Measurements from ENCODE around the gene CUX1. TPM values are rescaled to one million over a fixed set of nuclear protein-coding genes. Genes with fewer than 3 reads are reported as not detected.

Gene CUX1
- total RNA-seq, 1 experiment from 2014 or later: 54.8 TPM

GRCh38 chr7:102154425-102154824 is 337.0 kb downstream of the CUX1 start:
- Mint-ChIP-seq H3K36me3 (ENCODE audit: insufficient read depth, unreplicated experiment) (peaks cover 14% of the 10 kb centered on the region), H3K4me3 (ENCODE audit: low read depth, unreplicated experiment) (no peak overlapping the region), H3K27ac (ENCODE audit: unreplicated experiment) (no peak overlapping the region), H3K9me3 (ENCODE audit: low read depth, unreplicated experiment) (no peaks in the 10 kb centered on the region), H3K27me3 (ENCODE audit: unreplicated experiment) (no peaks in the 10 kb centered on the region), H3K4me1 (ENCODE audit: low read depth, unreplicated experiment) (peaks cover 25% of the 10 kb centered on the region)
- intact Hi-C loops (cut with micrococcal nuclease; ENCODE audit: unreplicated experiment): no loop called here
- BruUV-seq (replicated peaks): no TSS peak
- no peak for DNase-seq
- TF ChIP-seq CTCF (IDR thresholded peaks at IDR 0.05; ENCODE audit: unreplicated experiment): no peak
- CTCF ChIA-PET: interaction anchor here (0.7 to 1.3 kb wide), 2 partner anchors 9 to 797 kb away, joined by 3 to 5 read pairs; no protein-coding TSS in a partner anchor

- BruUV-seq (replicated peaks): no TSS peak
- H3K4me1 Mint-ChIP-seq (ENCODE audit: low read depth, unreplicated experiment): peaks cover 25% of the 10 kb centered on the region
- intact Hi-C loops (cut with micrococcal nuclease; ENCODE audit: unreplicated experiment): no loop called here
- no peak for DNase-seq
- H3K27ac Mint-ChIP-seq (ENCODE audit: unreplicated experiment): no peak overlapping the region
- CTCF ChIA-PET: no interaction called here
- H3K9me3 Mint-ChIP-seq (ENCODE audit: low read depth, unreplicated experiment): no peaks in the 10 kb centered on the region
- H3K27me3 Mint-ChIP-seq (ENCODE audit: unreplicated experiment): no peaks in the 10 kb centered on the region
- H3K4me3 Mint-ChIP-seq (ENCODE audit: low read depth, unreplicated experiment): no peak overlapping the region
- H3K36me3 Mint-ChIP-seq (ENCODE audit: insufficient read depth, unreplicated experiment): peaks cover 14% of the 10 kb centered on the region
- TF ChIP-seq CTCF (IDR thresholded peaks at IDR 0.05; ENCODE audit: unreplicated experiment): no peak
Observed at GRCh38 chr7:102155821-102156441, 338.5 kb downstream of the CUX1 start.

GRCh38 chr7:102156867-102157266 is 339.4 kb downstream of the CUX1 start:
- DNase-seq: no peak
- H3K36me3 Mint-ChIP-seq (ENCODE audit: insufficient read depth, unreplicated experiment): peaks cover 17% of the 10 kb centered on the region
- no TSS peak for BruUV-seq (replicated peaks)
- peaks cover 25% of the 10 kb centered on the region for H3K4me1 Mint-ChIP-seq (ENCODE audit: low read depth, unreplicated experiment)
- H3K4me3 Mint-ChIP-seq (ENCODE audit: low read depth, unreplicated experiment): no peak overlapping the region
- H3K27ac Mint-ChIP-seq (ENCODE audit: unreplicated experiment): no peak overlapping the region
- H3K27me3 Mint-ChIP-seq (ENCODE audit: unreplicated experiment): no peaks in the 10 kb centered on the region
- intact Hi-C loops (cut with micrococcal nuclease; ENCODE audit: unreplicated experiment): no loop called here
- no peak for TF ChIP-seq CTCF (IDR thresholded peaks at IDR 0.05; ENCODE audit: unreplicated experiment)
- CTCF ChIA-PET: no interaction called here
- H3K9me3 Mint-ChIP-seq (ENCODE audit: low read depth, unreplicated experiment): no peaks in the 10 kb centered on the region

GRCh38 chr7:102165136-102165535 is 347.7 kb downstream of the CUX1 start:
- no peak overlapping the region for H3K27ac Mint-ChIP-seq (ENCODE audit: unreplicated experiment)
- no peaks in the 10 kb centered on the region for H3K27me3 Mint-ChIP-seq (ENCODE audit: unreplicated experiment)
- intact Hi-C loops (cut with micrococcal nuclease; ENCODE audit: unreplicated experiment): no loop called here
- H3K36me3 Mint-ChIP-seq (ENCODE audit: insufficient read depth, unreplicated experiment): peaks cover 6% of the 10 kb centered on the region
- no peak overlapping the region for H3K4me3 Mint-ChIP-seq (ENCODE audit: low read depth, unreplicated experiment)
- no peaks in the 10 kb centered on the region for H3K9me3 Mint-ChIP-seq (ENCODE audit: low read depth, unreplicated experiment)
- BruUV-seq (replicated peaks): no TSS peak
- no peak for DNase-seq
- CTCF ChIA-PET: no interaction called here
- TF ChIP-seq CTCF (IDR thresholded peaks at IDR 0.05; ENCODE audit: unreplicated experiment): no peak
- no peaks in the 10 kb centered on the region for H3K4me1 Mint-ChIP-seq (ENCODE audit: low read depth, unreplicated experiment)
